Gastroesophageal sphincter (tissue), 4 donors: ENCODE measurements around the gene NFAM1. TPM values are rescaled to one million over a fixed set of nuclear protein-coding genes. Genes with fewer than 3 reads are reported as not detected.

Experiments
- ATAC-seq: fragments of 150-250 bp; one replicate; pipeline ENCODE4 v1.9.1; 2016; ENCODE audit warnings: mild to moderate bottlenecking, moderate library complexity
- H3K27ac ChIP-seq, 4 donors: fragments of 200-600 bp; sonication (generic) in 3 of 4; 1 replicate in 3 of 4; 2 replicates in 1 of 4; pipeline ENCODE4 v1.5.1; 2016 to 2019
- H3K27me3 ChIP-seq: fragments of 200-600 bp; sonication (generic); one replicate; pipeline ENCODE4 v1.5.1; 2019
- H3K36me3 ChIP-seq, 2 donors: fragments of 200-600 bp; sonication (generic); one replicate each; pipeline ENCODE4 v1.5.1; 2019; ENCODE audit warnings: control low read depth in 1 of 2
- H3K4me1 ChIP-seq, 3 donors: fragments of 200-600 bp; sonication (generic); 1 replicate in 2 of 3; 2 replicates in 1 of 3; pipeline ENCODE4 v1.5.1; 2016 to 2019; ENCODE audit warnings: control low read depth in 2 of 3
- H3K4me3 ChIP-seq, 2 donors: fragments of 200-600 bp; sonication (generic); one replicate each; pipeline ENCODE4 v1.5.1; 2019; ENCODE audit warnings: mild to moderate bottlenecking in 1 of 2, moderate library complexity in 1 of 2
- H3K9me3 ChIP-seq, 3 donors: fragments of 200-600 bp; sonication (generic); one replicate each; pipeline ENCODE4 v1.5.1; 2017 to 2019; ENCODE audit warnings: control low read depth in 2 of 3
- EP300 ChIP-seq: sonication (generic); formaldehyde crosslinking; IDR thresholded peaks from one replicate; pipeline ENCODE4 v1.6.1; 2017; ENCODE audit warnings: antibody characterized with exemption, mild to moderate bottlenecking
- POLR2A ChIP-seq, 2 donors: fragments of 450-650 bp; IDR thresholded peaks; one replicate each; pipeline ENCODE4 v1.6.1; 2017; ENCODE audit warnings: antibody characterized with exemption in 2 of 2, mild to moderate bottlenecking in 2 of 2, moderate library complexity in 1 of 2
- POLR2AphosphoS5 ChIP-seq: sonication (generic); formaldehyde crosslinking; IDR thresholded peaks from one replicate; pipeline ENCODE4 v1.6.1; 2017; ENCODE audit warnings: antibody characterized with exemption
- WGBS, 2 donors: methylation state at CpG; one replicate each; pipeline ENCODE4 v1.1.5; 2018; ENCODE audit warnings: low coverage in 1 of 2; 5-methylcytosine and 5-hydroxymethylcytosine counted together
- total RNA-seq, 4 donors: library from RNA; depleted of rRNA; stranded (reverse); fragments of >200 nt; gene quantifications; one replicate each; pipeline ENCODE4 v1.1.0, GENCODE V29; 2016
- TF ChIP-seq, protein P1 (sequence below), 4 experiments: fragments of 200-600 bp in 2 of 4; fragments of 450-650 bp in 2 of 4; sonication (generic) in 1 of 4; IDR thresholded peaks; one replicate each; pipeline ENCODE4 v1.5.1; 2017 to 2019; ENCODE audit warnings: antibody characterized with exemption in 4 of 4, mild to moderate bottlenecking in 2 of 4, moderate library complexity in 2 of 4

NFAM1 gene
- total RNA-seq, 4 donors from 2014 or later: 1.2 to 3.4 (median 2.7) TPM

DNA sequence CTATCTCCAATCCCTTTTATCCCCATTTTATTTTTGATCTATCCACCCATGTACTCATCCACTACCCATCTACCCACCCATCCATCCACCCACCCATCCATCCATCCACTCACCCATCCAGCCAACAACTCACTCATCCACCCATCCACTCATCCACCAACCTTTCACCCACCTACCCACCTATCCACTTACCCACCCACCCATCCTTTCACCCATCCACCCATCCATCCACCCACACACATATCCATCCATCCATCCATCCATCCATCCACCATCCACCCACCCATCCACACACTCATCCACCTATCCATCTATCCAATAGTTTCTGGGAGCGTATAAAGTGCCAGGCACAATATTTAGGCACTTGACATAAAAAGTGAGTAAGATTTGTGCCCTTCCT is 39.2 kb upstream of the NFAM1 start:
- Histone ChIP-seq H3K4me1 (no peaks in the 10 kb centered on the region), H3K9me3 (no peaks in the 10 kb centered on the region), H3K4me3 (no peak overlapping the region), H3K27me3 (no peaks in the 10 kb centered on the region), H3K36me3 (no peaks in the 10 kb centered on the region), H3K27ac (no peak overlapping the region)
- TF ChIP-seq POLR2AphosphoS5: no peak
- TF ChIP-seq EP300: no peak
- TF ChIP-seq, protein P1, sequence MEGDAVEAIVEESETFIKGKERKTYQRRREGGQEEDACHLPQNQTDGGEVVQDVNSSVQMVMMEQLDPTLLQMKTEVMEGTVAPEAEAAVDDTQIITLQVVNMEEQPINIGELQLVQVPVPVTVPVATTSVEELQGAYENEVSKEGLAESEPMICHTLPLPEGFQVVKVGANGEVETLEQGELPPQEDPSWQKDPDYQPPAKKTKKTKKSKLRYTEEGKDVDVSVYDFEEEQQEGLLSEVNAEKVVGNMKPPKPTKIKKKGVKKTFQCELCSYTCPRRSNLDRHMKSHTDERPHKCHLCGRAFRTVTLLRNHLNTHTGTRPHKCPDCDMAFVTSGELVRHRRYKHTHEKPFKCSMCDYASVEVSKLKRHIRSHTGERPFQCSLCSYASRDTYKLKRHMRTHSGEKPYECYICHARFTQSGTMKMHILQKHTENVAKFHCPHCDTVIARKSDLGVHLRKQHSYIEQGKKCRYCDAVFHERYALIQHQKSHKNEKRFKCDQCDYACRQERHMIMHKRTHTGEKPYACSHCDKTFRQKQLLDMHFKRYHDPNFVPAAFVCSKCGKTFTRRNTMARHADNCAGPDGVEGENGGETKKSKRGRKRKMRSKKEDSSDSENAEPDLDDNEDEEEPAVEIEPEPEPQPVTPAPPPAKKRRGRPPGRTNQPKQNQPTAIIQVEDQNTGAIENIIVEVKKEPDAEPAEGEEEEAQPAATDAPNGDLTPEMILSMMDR (IDR thresholded peaks at IDR 0.05): no peak
- no peak for TF ChIP-seq POLR2A (IDR thresholded peaks at IDR 0.05)
- no peak for ATAC-seq
- 100% methylated on average over 1 of the region's 1 CpG for WGBS, 2 donors

DNA sequence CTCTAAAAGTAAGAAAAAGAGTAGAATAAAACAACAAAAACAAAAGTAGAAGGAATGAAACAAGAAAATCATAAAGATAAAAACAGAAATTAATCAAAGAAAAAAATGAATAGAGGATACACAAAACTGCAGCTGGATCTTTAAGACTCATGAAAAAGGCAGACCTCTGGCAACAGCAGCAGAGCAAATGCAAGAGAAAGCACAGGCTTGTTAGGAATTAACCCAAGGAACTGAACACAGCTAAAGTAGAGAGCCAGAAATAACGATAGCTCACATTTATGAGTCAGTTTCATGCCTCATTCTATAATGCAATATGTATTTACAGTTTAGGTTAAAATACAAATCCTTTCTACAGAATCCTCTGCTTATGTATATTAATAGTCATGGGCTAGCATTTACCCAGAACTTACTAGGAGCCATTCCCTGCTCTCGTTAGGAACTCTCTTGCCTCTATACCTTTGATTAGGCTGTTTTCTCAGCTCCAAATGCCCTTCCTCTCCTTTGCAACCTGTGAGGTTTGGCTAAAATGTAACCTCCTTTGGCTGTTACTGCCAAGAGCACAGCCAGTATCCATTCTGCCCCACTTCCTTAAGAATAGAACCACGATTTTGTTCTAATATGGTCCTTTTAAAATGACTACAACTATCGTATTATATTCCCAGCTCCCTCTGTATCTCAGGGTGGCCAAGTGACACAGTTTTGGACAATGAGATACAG is 38.3 kb upstream of the NFAM1 start:
- Histone ChIP-seq H3K27me3 (no peaks in the 10 kb centered on the region), H3K27ac (no peak overlapping the region), H3K4me1 (no peaks in the 10 kb centered on the region), H3K4me3 (no peak overlapping the region), H3K9me3 (no peaks in the 10 kb centered on the region), H3K36me3 (no peaks in the 10 kb centered on the region)
- TF ChIP-seq EP300 (no peak), POLR2AphosphoS5 (no peak), POLR2A (IDR thresholded peaks at IDR 0.05) (no peak)
- TF ChIP-seq, protein P1 (IDR thresholded peaks at IDR 0.05): no peak
- ATAC-seq: no peak
- 34 to 57% methylated on average over 4 of the region's 4 CpGs for WGBS, 2 donors

DNA sequence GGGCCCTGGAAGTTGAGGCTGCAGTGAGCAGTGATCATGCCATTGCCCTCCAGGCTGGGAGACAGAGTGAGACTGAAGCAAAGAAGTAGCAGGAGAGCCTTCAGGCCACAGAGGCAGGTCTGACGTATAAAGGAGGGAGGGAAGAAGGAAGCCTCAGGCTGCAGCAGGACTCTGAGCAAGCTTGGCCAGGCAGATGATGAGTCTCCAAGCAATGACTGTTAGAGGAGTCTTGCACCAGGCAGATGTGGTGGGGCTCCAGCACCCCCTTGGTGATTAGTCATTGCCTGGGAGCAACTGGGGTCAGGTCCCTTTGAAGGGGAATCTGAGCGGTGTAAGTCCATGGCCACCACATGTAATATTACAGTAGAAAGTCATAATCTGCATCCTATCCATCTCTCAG is 36.6 kb upstream of the NFAM1 start:
- H3K9me3 ChIP-seq: no peaks in the 10 kb centered on the region
- H3K36me3 ChIP-seq: no peaks in the 10 kb centered on the region
- TF ChIP-seq POLR2A (IDR thresholded peaks at IDR 0.05): no peak
- no peak for TF ChIP-seq EP300
- TF ChIP-seq, protein P1 (IDR thresholded peaks at IDR 0.05): no peak
- TF ChIP-seq POLR2AphosphoS5: no peak
- 63% methylated on average over 1 of the region's 2 CpGs; no CpG with 5 or more reads in 1 of the 2 donors for WGBS, 2 donors
- H3K4me3 ChIP-seq: no peak overlapping the region
- H3K27ac ChIP-seq: no peak overlapping the region
- ATAC-seq: no peak
- H3K4me1 ChIP-seq: no peaks in the 10 kb centered on the region
- H3K27me3 ChIP-seq: no peaks in the 10 kb centered on the region

DNA sequence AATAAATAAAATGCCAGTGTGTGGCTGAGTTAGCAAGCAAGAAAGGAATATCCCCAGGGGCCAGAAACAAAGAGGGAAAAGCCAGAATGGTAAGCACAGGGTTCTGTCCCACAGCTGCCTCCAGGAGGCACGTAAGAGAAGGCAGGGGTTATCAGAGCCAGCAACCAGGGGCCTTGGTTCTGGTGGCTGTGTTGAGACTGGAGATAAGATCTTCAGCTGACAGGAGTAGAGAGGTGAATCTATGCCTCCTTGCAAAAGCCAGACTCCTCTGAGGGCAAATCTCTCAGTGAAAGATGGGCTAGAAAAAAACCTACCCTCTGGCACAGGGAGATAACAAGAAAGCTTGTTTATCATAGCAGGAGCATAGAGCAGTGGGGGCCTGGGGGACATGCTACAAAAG is 29.8 kb upstream of the NFAM1 start:
- H3K4me1 ChIP-seq: no peaks in the 10 kb centered on the region
- no peaks in the 10 kb centered on the region for H3K36me3 ChIP-seq
- no peak overlapping the region for H3K27ac ChIP-seq
- H3K9me3 ChIP-seq: no peaks in the 10 kb centered on the region
- H3K4me3 ChIP-seq: no peak overlapping the region
- TF ChIP-seq, protein P1 (IDR thresholded peaks at IDR 0.05): no peak
- TF ChIP-seq EP300 (no peak), POLR2A (IDR thresholded peaks at IDR 0.05) (no peak), POLR2AphosphoS5 (no peak)
- no peak for ATAC-seq
- H3K27me3 ChIP-seq: peaks cover 64% of the 10 kb centered on the region
- WGBS, 2 donors: 18 to 22% methylated on average over 1 of the region's 1 CpG

DNA sequence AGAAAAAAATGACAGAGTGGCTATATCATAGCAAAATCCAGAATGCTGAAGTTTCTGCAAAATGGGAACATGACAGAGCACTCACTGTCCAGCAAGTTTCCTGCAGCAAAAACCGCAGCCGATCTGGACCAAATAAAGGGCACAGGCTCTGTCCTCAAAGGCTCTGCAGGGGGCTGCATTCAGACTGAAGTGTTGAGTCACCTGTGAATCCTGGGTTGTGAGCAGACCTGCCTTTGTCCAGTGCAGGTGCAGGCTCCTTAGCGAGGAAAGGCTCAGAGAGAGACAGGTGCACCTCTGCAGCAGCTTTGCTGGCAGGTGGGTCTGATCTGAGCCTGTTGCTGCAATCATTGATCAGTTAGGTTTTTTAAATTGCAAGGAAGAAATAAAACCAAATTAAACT is 29.3 kb upstream of the NFAM1 start:
- H3K27me3 ChIP-seq: peaks cover 64% of the 10 kb centered on the region
- no peaks in the 10 kb centered on the region for H3K9me3 ChIP-seq
- H3K27ac ChIP-seq: no peak overlapping the region
- H3K4me3 ChIP-seq: no peak overlapping the region
- ATAC-seq: no peak
- TF ChIP-seq EP300: no peak
- TF ChIP-seq POLR2A (IDR thresholded peaks at IDR 0.05): no peak
- TF ChIP-seq, protein P1 (IDR thresholded peaks at IDR 0.05): no peak
- no peak for TF ChIP-seq POLR2AphosphoS5
- 48 to 53% methylated on average over 2 to 3 of the region's 3 CpGs for WGBS, 2 donors
- H3K36me3 ChIP-seq: no peaks in the 10 kb centered on the region
- H3K4me1 ChIP-seq: no peaks in the 10 kb centered on the region
